HG03095 (cell line): ENCODE data around the gene MMAB.

Experiments used
- ATAC-seq: cut with Tn5 transposase; IDR thresholded peaks from one replicate; pipeline ENCODE4 v1.9.1; 2021; ENCODE audit warnings: moderate library complexity; ENCODE audit not compliant: unreplicated experiment

Gene MMAB

GRCh38 chr12:109518820-109519665 lies 54.3 kb downstream of the MMAB start:
- no peak for ATAC-seq

GRCh38 chr12:109517619-109518018 lies 55.7 kb downstream of the MMAB start:
- ATAC-seq = no peak

- no peak for ATAC-seq
These were observed 59.3 kb downstream of the MMAB start for GRCh38 chr12:109513977-109514376.

GRCh38 chr12:109513051-109513450 lies 60.3 kb downstream of the MMAB start:
- ATAC-seq = no peak

GRCh38 chr12:109512608-109513007 lies 60.7 kb downstream of the MMAB start:
- no peak for ATAC-seq

- ATAC-seq = no peak
These were observed 63.1 kb downstream of the MMAB start for GRCh38 chr12:109510196-109510595.

- ATAC-seq = no peak
These were observed 69.2 kb downstream of the MMAB start for GRCh38 chr12:109504068-109504467.
